Measurements from ENCODE around the gene LIPN. TPM values are rescaled to one million over a fixed set of nuclear protein-coding genes. Genes with fewer than 3 reads are reported as not detected.

LIPN gene
- total and polyA plus RNA-seq, 9 donors, result not detected

GRCh38 chr10:88800152-88801125 is 40.6 kb downstream of the LIPN start:
- Histone ChIP-seq H3K4me1 (ENCODE audit: control insufficient read depth, insufficient read depth, low read length) (no peaks in the 10 kb centered on the region), H3K9me3 (replicated peaks; ENCODE audit: control insufficient read depth, low read depth, low read length) (no peaks in the 10 kb centered on the region), H3K27me3 (ENCODE audit: control insufficient read depth, insufficient read depth, low read length) (no peaks in the 10 kb centered on the region), H3K27ac (ENCODE audit: low read length) (no peak overlapping the region), H3K36me3 (ENCODE audit: control insufficient read depth, insufficient read depth, low read length) (no peaks in the 10 kb centered on the region), H3K4me3 (ENCODE audit: low read length) (no peak overlapping the region)
- no CpG with 5 or more reads among the region's 2 CpGs for WGBS (ENCODE audit: insufficient coverage)
- no peak for DNase-seq

- Histone ChIP-seq H3K36me3 (ENCODE audit: control insufficient read depth, insufficient read depth, low read length) (no peaks in the 10 kb centered on the region), H3K27ac (ENCODE audit: low read length) (no peak within 1 kb of the TSS), H3K27me3 (ENCODE audit: control insufficient read depth, insufficient read depth, low read length) (no peaks in the 10 kb centered on the region), H3K4me3 (ENCODE audit: low read length) (no peak within 1 kb of the TSS), H3K9me3 (replicated peaks; ENCODE audit: control insufficient read depth, low read depth, low read length) (no peaks in the 10 kb centered on the region), H3K4me1 (ENCODE audit: control insufficient read depth, insufficient read depth, low read length) (no peaks in the 10 kb centered on the region)
- 67% methylated on average over 1 of the region's 2 CpGs for WGBS (ENCODE audit: insufficient coverage)
- no peak for DNase-seq
Observed at GRCh38 chr10:88802523-88803285, 42.9 kb downstream of the LIPN start, which contains the start of gene LIPM. Gene LIPM, plus strand, starts transcription at chr10:88802730. Its CDS starts 167 bp downstream, at chr10:88802897.

GRCh38 chr10:88803641-88804040 is 43.8 kb downstream of the LIPN start:
- no peaks in the 10 kb centered on the region for H3K27me3 ChIP-seq (ENCODE audit: control insufficient read depth, insufficient read depth, low read length)
- no peaks in the 10 kb centered on the region for H3K4me1 ChIP-seq (ENCODE audit: control insufficient read depth, insufficient read depth, low read length)
- no peak overlapping the region for H3K27ac ChIP-seq (ENCODE audit: low read length)
- WGBS (ENCODE audit: insufficient coverage), result no CpG with 5 or more reads among the region's 2 CpGs
- no peak overlapping the region for H3K4me3 ChIP-seq (ENCODE audit: low read length)
- H3K9me3 ChIP-seq (replicated peaks; ENCODE audit: control insufficient read depth, low read depth, low read length), result no peaks in the 10 kb centered on the region
- no peaks in the 10 kb centered on the region for H3K36me3 ChIP-seq (ENCODE audit: control insufficient read depth, insufficient read depth, low read length)
- no peak for DNase-seq

GRCh38 chr10:88804083-88804812 is 44.4 kb downstream of the LIPN start:
- H3K9me3 ChIP-seq (replicated peaks; ENCODE audit: control insufficient read depth, low read depth, low read length), result no peaks in the 10 kb centered on the region
- 100% methylated on average over 2 of the region's 6 CpGs for WGBS (ENCODE audit: insufficient coverage)
- no peak for DNase-seq

GRCh38 chr10:88805361-88805760 is 45.5 kb downstream of the LIPN start:
- Histone ChIP-seq H3K27ac (ENCODE audit: low read length) (no peak overlapping the region), H3K36me3 (ENCODE audit: control insufficient read depth, insufficient read depth, low read length) (no peaks in the 10 kb centered on the region), H3K27me3 (ENCODE audit: control insufficient read depth, insufficient read depth, low read length) (no peaks in the 10 kb centered on the region), H3K4me3 (ENCODE audit: low read length) (no peak overlapping the region), H3K9me3 (replicated peaks; ENCODE audit: control insufficient read depth, low read depth, low read length) (no peaks in the 10 kb centered on the region), H3K4me1 (ENCODE audit: control insufficient read depth, insufficient read depth, low read length) (no peaks in the 10 kb centered on the region)
- no peak for DNase-seq
- WGBS (ENCODE audit: insufficient coverage), result no CpG with 5 or more reads among the region's 2 CpGs

More at GRCh38 chr10:88804083-88804812, 44.4 kb downstream of the LIPN start:
- Histone ChIP-seq H3K27ac (ENCODE audit: low read length) (no peak overlapping the region), H3K36me3 (ENCODE audit: control insufficient read depth, insufficient read depth, low read length) (no peaks in the 10 kb centered on the region), H3K4me3 (ENCODE audit: low read length) (no peak overlapping the region), H3K4me1 (ENCODE audit: control insufficient read depth, insufficient read depth, low read length) (no peaks in the 10 kb centered on the region), H3K27me3 (ENCODE audit: control insufficient read depth, insufficient read depth, low read length) (no peaks in the 10 kb centered on the region)

- no peaks in the 10 kb centered on the region for H3K4me1 ChIP-seq (ENCODE audit: control insufficient read depth, insufficient read depth, low read length)
- WGBS (ENCODE audit: insufficient coverage), result 82% methylated on average over 3 of the region's 3 CpGs
- no peak overlapping the region for H3K4me3 ChIP-seq (ENCODE audit: low read length)
- H3K36me3 ChIP-seq (ENCODE audit: control insufficient read depth, insufficient read depth, low read length), result no peaks in the 10 kb centered on the region
- H3K27ac ChIP-seq (ENCODE audit: low read length), result no peak overlapping the region
- H3K27me3 ChIP-seq (ENCODE audit: control insufficient read depth, insufficient read depth, low read length), result no peaks in the 10 kb centered on the region
- no peak for DNase-seq
- H3K9me3 ChIP-seq (replicated peaks; ENCODE audit: control insufficient read depth, low read depth, low read length), result no peaks in the 10 kb centered on the region
Observed at GRCh38 chr10:88805924-88806323, 46.1 kb downstream of the LIPN start.

- H3K4me3 ChIP-seq (ENCODE audit: low read length), result no peak overlapping the region
- H3K36me3 ChIP-seq (ENCODE audit: control insufficient read depth, insufficient read depth, low read length), result no peaks in the 10 kb centered on the region
- no peaks in the 10 kb centered on the region for H3K27me3 ChIP-seq (ENCODE audit: control insufficient read depth, insufficient read depth, low read length)
- H3K4me1 ChIP-seq (ENCODE audit: control insufficient read depth, insufficient read depth, low read length), result no peaks in the 10 kb centered on the region
- DNase-seq, result no peak
- H3K27ac ChIP-seq (ENCODE audit: low read length), result no peak overlapping the region
- H3K9me3 ChIP-seq (replicated peaks; ENCODE audit: control insufficient read depth, low read depth, low read length), result no peaks in the 10 kb centered on the region
- 45% methylated on average over 2 of the region's 4 CpGs for WGBS (ENCODE audit: insufficient coverage)
Observed at GRCh38 chr10:88809621-88810020, 49.8 kb downstream of the LIPN start.

GRCh38 chr10:88810196-88810961 is 50.6 kb downstream of the LIPN start:
- Histone ChIP-seq H3K4me1 (ENCODE audit: control insufficient read depth, insufficient read depth, low read length) (no peaks in the 10 kb centered on the region), H3K27me3 (ENCODE audit: control insufficient read depth, insufficient read depth, low read length) (no peaks in the 10 kb centered on the region), H3K27ac (ENCODE audit: low read length) (no peak overlapping the region), H3K9me3 (replicated peaks; ENCODE audit: control insufficient read depth, low read depth, low read length) (no peaks in the 10 kb centered on the region), H3K36me3 (ENCODE audit: control insufficient read depth, insufficient read depth, low read length) (no peaks in the 10 kb centered on the region), H3K4me3 (ENCODE audit: low read length) (no peak overlapping the region)
- DNase-seq, result no peak
- WGBS (ENCODE audit: insufficient coverage), result no CpG with 5 or more reads among the region's 5 CpGs

- H3K27me3 ChIP-seq (ENCODE audit: control insufficient read depth, insufficient read depth, low read length), result no peaks in the 10 kb centered on the region
- no peak for DNase-seq
- H3K9me3 ChIP-seq (replicated peaks; ENCODE audit: control insufficient read depth, low read depth, low read length), result no peaks in the 10 kb centered on the region
- no peaks in the 10 kb centered on the region for H3K4me1 ChIP-seq (ENCODE audit: control insufficient read depth, insufficient read depth, low read length)
- no peaks in the 10 kb centered on the region for H3K36me3 ChIP-seq (ENCODE audit: control insufficient read depth, insufficient read depth, low read length)
- WGBS (ENCODE audit: insufficient coverage), result 67% methylated on average over 1 of the region's 6 CpGs
- no peak overlapping the region for H3K27ac ChIP-seq (ENCODE audit: low read length)
- H3K4me3 ChIP-seq (ENCODE audit: low read length), result no peak overlapping the region
Observed at GRCh38 chr10:88813200-88813599, 53.4 kb downstream of the LIPN start.
